ENCODE results near the gene TMEM242. TPM values are rescaled to one million over a fixed set of nuclear protein-coding genes. Genes with fewer than 3 reads are reported as not detected.
A peak's percentile ranks its signal among the peaks of the same experiment; 100 is the strongest.
"Not testable (repeated sequence)": the region's sequence is repeated elsewhere in the genome, so short reads cannot be mapped to it uniquely, and the experiment has no call there.

TMEM242 gene
- total RNA-seq: 9.6 TPM
- long read RNA-seq, full-length matches to known transcripts: 17 of 20 reads
- long read RNA-seq, partial matches to known transcripts: 0 of 20 reads
- long read RNA-seq, other reads (novel, unspliced or antisense): 3 of 20 reads

DNA sequence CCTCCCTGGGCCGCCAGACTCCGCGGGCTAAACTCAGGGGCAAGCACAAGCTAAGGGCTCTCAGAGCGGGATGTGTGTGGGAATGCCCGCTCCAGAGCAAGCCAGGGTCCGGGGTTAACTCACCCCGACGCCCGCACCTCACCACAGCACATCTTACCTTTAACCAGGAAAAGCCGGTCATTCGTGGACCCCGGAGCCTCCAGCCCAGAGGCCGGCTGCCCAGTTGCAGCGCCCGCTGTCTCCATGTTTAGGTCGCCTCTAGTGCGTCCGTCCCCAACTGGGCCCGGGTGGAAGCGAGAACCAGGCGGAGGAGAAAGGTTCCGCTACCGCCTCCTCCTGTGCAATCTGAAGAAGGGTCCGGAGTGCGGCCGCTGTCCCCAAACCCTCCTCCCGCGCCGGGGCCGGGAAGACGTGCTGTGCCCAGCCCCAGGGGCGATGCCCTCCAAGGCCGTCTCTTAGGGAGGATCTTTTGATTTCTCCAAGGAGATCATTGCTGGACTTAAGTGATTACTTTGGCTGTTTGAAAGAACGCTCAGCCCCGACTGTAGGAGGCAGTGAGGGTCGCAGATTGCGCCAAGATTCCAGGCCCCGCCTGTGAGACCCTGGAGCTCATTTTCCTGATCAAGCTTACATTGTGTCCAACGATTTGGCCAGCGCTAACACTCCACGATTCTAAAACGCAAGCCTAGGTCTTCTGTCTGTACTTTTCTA lies at the start of gene TMEM242:
TMEM242 (minus strand) TSS at position 265 of the 711 bp plus-strand sequence; CDS start at position 245, 20 bp downstream.
- DNase-seq (ENCODE audit: low spot score): peak; percentile 97

DNA sequence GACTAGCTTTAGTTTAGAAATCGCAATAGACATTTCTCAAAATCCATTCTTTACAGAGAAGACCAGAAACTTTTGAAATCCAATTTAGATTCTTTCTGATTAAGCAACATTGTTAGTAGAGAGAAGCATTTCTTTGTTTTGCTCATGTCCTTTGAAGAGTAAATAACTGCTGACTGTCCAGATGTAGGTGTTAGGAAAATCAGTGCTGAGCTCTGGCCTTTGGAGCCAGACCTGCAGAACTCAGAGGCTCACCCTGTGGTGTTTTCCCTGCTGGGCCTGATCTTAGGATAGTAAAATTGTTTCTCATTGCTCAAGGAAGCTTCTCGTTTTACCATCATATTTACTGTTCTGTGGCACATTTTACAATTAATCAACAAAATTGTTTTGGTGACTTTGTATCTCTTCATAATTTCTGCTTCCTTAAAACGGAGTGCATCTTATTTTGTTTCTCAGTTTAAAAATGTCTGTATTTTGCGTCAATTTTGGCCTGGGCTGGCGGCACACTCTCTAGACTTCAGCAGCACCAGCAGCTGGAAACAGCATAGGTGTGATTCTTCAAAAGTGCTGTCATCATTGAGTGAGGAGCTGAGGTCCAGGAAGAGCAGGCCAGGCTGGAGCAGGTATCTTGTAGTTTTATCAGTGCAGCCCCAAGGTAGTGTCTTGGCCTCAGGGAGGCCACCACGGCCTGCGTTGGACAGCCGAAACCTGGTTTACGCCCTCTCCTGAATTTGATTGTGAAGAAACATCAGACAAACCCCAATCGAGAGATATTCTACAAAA lies 49.4 kb upstream of the TMEM242 start:
- DNase-seq (ENCODE audit: low spot score): no peak

DNA sequence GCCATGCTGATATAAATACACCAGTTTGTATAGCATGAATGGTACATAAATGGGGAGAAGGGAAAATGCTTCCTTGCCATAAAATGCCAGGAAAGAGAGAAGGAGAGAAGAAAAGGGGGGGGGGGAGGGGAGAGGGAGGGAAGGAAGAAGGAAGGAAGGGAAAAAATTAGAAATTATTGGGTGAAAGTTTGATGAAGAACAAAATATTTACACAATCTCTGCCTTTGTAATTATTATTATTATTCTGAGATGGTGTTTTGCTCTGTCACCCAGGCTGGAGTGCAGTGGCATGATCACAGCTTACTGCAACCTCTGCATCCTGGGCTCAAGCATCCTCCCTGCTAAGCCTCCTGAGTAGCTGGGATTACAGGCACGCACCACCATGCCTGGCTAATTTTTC lies 47.4 kb upstream of the TMEM242 start:
- DNase-seq (ENCODE audit: low spot score): no peak

DNA sequence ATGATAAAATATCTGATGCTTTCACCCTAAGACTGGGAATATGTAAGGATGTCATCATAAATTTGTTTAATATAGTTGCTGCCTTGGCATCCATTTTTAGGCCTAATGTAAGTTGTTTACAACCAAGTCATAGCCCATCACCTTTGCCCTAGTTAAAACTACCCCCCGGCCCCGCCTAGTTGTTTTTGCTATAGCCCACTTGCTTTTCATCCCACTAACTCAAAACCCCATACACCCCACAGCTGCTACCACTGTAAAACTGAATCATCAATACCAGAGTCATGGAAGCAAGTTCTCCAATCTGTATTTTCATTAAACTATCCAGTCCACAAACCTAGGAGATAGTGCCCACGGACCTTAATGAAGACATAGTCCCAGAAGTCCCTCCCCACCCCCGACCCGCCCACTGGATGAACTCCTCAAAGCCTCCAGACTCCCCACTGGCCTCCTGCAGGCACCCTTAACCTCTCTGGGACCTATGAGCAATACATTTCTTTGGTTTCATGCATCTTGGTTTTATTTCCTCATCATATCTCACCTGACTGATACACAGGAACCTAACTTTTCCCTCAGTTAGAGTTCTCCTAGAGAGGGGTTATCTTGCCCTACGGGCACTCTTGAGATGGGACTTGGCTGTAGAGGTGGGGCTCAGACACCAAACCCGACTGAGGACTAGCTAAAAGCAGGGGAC lies 45.2 kb upstream of the TMEM242 start:
- no peak for DNase-seq (ENCODE audit: low spot score)

DNA sequence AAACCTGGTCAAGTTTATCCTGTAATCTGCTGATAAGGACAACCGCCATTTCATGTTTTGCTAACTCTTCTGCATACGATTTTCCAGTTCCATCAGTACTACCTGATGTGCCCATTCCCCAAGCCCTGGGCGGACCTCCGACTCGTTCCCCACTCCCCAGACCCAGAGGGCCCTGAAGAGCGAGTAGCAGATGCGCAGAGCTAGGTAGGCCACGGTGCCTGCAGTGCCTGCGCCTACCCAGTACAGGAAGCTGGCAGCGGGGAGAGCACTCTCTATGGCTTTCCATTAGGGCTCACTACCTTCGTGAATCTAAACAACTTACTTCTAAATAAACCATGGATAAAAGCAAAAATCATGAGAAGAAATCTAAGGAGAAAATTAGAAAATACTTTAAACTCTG lies 43.3 kb upstream of the TMEM242 start:
- DNase-seq (ENCODE audit: low spot score): no peak

DNA sequence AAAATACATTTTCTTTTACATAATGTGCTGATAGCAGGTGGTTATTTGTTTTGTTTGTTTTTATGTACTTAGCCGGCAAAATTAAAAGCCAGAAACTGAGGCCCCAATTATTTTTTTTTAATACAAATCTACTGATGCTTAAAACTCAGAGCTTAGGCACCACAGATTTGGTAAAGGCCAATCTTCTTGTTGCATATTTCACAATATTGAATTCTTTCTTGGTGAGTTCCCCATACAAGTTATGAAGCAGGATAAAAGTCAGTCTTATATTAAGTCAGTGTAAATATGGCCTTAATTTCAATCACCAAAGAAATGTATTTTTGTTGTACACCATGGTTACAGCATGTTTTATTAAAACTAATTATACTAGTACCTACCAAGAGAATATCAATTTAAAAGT lies 41.4 kb upstream of the TMEM242 start:
- no peak for DNase-seq (ENCODE audit: low spot score)

DNA sequence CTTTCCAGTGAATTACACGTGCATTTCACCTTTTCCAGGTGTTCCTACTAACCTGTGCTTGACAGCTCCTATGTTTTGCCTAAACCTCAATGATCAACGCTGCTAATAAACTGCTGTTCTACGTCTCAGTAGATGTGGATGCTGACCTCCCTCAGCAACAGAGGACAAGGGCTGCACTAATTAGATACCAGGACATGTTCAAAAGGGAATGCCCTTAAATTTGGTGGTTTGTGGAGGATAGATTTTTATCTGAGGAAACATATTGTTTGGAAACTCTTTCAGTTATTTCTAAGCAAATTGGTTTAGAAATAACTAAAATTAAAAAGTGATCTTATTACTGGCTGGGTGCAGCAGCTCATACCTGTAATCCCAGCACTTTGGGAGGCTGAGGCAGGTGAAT lies 38.6 kb upstream of the TMEM242 start:
- no peak for DNase-seq (ENCODE audit: low spot score)

DNA sequence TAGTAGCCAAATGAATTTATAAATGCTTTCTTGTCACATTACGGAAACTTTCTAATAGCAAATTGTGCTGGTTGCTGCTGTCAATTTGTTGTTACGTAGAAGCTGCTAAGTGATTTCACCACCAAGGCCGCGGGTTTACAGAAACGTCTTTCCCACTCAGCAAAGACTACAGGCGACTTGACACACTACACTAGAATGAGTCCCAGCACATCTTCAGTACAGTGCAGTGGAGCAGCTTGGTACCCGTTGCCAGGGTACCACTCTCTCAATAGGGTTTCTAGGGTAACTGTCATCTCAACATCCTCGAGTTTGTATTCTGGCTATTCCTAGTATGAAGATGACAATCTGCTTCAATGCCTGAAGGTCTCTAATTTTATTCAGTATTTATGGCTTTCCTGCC lies 35.0 kb upstream of the TMEM242 start:
- no peak for DNase-seq (ENCODE audit: low spot score)

DNA sequence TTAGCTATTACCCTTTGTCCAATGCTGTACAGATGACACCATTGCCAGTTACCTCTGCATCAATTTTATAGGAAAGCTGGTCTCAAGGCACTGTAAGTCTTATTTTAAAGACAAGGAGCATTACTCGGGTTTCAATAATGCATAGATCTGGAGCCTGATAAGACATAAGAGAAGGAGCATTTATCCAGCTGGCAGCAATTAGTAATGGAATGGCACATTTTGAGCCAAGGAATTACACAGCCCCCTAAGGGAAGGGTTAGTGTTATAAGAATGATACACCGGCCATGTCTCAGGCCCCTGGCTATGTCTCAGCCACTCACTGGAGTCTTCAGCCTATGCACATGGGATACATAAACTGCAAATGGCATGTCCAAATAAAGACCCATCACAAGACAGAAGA lies 23.1 kb upstream of the TMEM242 start:
- DNase-seq (ENCODE audit: low spot score): no peak

DNA sequence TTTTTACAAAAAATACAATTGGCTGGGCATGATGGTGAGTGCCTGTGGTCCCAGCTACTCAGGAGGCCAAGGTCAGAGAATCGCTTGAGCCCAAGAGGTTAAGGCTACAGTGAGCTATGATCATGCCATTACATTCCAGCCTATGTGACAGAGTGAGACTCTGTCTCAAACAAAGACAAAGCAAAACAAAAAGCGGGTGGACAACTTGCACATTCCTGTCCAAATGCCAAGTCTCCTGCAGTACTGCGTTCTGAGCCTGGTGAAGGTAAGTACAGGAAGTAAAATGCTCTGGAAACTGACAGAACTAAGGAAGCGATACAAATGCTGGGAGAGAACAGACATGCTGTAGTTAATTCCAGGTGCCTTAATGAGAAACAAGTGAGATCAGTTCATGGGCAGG lies 20.4 kb upstream of the TMEM242 start:
- no peak for DNase-seq (ENCODE audit: low spot score)

DNA sequence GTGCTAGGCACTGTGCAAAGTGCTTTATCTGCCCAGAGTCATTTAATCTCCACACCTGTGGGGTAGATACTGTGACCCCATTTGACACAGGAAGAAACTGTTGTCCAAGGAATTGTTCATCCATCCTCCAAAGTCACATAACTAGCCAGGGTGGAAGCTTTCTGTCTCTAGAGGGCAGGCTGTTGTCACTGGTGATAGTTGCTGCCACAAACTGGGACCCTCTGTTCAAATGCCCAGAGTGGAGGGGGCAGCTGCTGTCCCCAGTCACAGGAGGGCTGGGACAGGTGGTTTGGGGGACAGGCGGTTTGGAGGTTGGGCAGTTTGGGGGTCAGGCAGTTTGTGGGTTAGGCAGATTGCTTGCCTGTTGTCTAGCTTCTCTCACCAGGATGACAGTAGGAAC lies 16.1 kb upstream of the TMEM242 start:
- DNase-seq (ENCODE audit: low spot score): no peak

DNA sequence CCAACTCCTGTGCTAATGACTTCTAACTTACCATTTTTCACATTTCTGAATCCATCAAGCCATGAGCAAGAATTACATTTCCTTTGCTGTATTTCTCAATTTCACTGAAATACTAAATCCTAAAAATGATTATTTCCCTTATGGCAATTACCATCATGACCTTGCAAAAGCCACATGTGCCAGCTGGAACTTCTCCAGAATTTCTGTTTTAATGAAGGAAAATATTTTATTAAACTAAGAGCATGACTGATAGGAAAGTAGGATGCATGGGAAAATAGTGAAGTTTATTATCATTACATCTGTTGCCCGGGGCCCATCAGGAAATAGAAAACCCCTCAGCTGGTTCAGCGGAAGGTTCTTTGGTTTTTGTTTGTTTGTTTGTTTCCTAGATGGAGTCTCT lies 14.4 kb upstream of the TMEM242 start:
- no peak for DNase-seq (ENCODE audit: low spot score)

DNA sequence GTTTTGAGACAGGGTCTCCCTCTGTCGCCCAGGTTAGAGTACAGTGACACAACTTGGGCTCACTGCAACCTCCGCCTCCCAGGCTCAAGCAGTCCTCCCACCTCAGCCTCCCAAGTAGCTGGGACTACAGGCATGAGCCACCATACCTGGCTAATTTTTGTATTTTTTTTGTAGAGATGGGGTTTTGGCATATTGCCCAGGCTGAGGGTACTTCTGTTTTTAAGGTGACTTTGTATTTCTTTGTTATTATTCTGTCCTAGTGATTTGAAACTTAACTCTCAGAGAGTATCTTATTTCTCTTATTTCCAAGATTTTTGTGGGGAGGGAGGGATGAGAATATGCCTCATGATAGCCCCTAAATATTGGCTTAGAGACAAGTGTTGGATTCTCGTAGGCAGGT lies 14.0 kb upstream of the TMEM242 start:
- DNase-seq (ENCODE audit: low spot score): not testable (repeated sequence)

DNA sequence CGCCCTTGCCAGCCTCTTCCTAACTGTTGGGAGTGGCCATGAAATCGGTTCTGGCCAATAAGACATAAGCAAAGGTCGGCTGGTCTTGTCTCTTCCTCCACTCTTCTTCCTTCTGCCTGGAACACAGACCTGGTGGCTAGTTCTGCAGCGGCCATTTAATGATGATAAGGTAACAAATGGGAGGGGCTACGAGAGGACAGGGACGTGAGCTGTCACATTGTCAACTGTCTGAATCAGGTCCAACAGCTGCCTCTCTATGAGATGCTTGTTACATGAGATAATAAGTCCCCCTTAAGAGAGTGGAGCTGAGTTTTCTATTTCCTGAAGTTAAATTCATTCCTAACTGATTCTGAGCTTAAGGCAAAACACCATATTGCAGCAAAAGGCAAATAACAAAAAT lies 12.5 kb upstream of the TMEM242 start:
- DNase-seq (ENCODE audit: low spot score): no peak

DNA sequence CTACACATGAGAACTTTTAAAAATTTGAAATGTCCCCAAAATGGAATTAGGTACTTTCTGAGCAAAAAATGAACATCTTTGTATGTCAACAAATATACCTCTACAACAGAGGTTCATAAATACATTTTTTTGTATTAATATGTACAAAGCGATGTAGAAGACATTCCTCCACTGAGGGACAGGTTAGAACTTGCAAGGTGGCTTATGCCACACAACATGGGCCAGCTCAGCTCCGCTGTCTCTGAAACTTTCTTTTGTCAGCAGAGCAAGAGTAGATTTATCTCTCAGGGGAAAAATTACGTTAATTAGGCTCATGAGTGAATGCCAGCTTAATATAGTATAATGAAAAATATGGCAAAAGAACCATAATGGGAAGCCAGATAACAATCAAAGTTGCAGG lies 10.6 kb upstream of the TMEM242 start:
- DNase-seq (ENCODE audit: low spot score): no peak

DNA sequence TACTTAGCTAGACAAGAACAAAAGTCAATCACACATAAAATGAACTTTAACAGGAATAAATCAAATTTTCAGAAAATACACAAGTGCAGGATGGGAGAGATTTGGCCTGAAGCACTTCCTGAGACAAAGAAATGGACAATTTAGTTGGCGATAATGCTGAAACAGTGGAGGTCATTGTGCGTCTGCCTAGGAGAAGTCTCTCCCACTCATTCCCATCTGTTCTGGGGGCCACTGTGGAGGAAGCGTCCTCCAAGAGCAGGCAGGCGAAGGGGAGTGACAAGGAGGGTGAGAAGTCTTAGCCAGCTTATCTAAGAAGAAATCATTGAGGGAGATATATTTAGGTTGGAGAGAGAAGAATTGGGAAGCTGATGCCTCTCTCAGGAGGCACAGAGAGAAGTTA lies 10.2 kb upstream of the TMEM242 start:
- DNase-seq (ENCODE audit: low spot score): no peak

DNA sequence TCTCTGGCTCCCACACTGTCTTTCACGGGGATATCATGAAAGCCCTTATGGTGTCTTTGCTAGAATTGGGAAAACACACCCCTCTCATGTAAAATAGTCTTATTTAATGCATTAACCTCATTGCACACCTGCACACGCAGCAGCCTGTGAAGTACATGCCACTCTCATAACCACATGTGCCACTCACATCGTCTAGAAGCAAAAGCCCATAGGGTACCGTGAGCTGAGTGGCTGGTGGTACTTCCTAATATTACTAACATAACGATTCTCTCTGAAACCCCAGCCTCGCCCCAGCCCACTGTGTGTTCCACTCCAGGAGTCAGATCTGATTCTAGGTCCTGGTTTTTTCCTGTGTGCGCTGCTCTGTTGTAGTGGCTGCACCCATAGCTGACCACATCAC lies 9.5 kb upstream of the TMEM242 start:
- no peak for DNase-seq (ENCODE audit: low spot score)

DNA sequence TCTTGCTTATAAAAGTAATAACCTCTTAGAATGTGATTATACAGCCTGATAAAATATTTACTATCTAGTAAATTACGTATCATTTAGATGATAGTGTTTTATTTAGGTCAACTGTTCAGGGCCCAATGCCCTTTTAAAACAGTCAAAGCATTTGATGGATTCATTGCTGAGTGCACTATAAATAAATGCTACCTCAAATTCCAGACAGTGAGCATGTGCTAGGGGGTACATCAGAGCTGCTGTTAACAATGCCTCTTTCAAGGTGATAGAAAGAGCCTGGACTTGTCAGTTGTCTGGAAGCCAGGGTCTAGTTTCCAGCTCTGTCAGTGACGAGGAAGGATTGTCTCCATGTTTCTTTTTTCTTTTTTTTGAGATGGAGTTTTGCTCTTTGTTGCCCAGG lies 7.5 kb upstream of the TMEM242 start:
- DNase-seq (ENCODE audit: low spot score): no peak

DNA sequence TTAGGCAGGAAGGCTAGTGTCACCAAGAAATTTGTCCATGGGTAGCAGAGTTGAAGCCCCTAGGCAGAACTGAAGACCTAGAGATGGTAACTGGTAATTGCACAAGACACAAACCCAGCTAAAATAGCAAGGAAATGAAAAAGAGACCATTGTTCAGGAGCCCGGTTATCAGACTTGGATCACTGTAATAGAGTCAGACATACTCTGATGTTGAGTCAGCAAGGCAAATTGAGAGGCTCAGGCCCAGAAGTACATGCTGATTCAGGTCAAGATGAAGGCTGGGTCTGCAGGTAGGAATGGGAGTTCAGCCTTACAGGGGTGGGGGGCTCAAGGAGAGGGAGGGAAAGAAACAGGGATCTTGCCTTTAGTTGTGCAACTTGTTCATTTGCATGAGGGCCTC lies 6.5 kb upstream of the TMEM242 start:
- no peak for DNase-seq (ENCODE audit: low spot score)

DNA sequence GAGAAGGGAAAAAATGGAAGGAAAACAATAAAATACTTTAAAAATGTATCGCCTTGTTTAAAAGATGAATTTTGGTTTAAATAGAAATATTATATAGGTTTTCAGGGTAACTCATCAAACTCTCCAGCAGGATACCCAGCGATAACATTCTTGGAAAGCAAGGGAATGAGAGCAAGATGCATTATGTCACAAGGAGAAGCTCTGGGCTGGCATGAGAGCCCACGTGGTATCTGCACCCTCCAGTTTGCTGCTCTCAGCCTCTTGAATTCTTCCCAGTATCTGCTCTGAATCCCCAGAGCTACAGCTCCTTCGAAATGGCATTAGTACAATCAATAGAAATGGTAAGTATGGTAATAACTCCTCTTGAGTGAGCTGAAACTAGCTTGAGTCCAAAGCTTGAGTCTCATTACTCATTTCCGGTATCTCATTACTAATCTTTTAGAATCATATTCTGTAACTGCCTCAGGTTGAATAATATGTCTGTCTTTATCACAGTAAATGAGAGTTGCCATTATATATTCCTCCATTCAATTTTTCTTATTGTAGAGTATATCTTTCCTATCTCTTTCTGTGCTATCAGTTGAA lies 4.9 kb upstream of the TMEM242 start:
- no peak for DNase-seq (ENCODE audit: low spot score)

DNA sequence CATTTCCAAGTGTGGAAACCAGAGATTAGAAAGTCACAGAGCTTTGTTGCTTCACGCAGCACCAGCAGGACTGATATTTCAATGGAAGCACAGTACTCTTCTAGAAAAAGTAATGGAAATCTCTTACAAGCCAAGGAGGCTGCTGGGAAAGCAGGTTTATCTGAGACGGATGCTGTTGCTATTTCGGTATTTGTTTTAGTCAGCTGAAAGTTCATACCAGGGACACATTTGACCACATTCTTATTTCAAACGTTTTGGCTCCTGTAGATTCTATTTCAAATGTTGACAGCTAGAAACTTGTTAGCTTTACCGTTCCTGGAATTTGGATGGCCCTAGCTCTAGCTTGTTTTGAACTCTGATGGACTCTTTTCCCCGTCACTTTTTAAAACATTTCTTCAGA lies 3.7 kb upstream of the TMEM242 start:
- DNase-seq (ENCODE audit: low spot score): no peak

Measured in mesenteric fat pad (tissue), 1 donor.